ENCODE results near the gene NDUFB3. TPM values are rescaled to one million over a fixed set of nuclear protein-coding genes. Genes with fewer than 3 reads are reported as not detected.
"Not testable (repeated sequence)": the region's sequence is repeated elsewhere in the genome, so short reads cannot be mapped to it uniquely, and the experiment has no call there.

NDUFB3 gene
- total RNA-seq, 6 donors from 2014 or later = 13.6 to 72.0 (median 52.0) TPM

DNA sequence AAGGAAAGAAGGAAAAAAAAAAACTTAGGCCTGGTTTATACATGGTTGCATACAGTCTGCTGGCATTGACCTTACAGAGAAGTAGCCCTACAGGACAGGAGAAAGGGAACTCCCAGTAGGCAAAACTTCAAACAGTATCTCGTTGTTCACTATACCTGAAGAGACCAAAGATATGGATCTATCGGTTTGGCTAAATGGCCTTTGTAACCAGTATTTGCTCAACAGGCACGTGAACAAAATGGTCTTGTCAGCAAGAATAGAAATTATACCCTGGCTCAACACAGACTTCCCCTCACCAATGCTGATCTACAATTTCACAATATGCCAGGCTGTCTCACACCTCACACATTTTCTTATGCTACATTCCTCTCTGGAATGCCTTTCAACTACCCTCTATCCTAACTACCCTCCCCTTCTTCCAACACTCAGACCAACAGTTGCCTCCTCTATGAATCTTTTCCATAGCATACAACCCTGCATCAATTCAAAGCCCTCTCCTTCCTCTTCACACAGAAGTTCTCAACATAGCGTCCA, 14.0 kb upstream of the NDUFB3 start:
- no peak overlapping the region for H3K27ac ChIP-seq

DNA sequence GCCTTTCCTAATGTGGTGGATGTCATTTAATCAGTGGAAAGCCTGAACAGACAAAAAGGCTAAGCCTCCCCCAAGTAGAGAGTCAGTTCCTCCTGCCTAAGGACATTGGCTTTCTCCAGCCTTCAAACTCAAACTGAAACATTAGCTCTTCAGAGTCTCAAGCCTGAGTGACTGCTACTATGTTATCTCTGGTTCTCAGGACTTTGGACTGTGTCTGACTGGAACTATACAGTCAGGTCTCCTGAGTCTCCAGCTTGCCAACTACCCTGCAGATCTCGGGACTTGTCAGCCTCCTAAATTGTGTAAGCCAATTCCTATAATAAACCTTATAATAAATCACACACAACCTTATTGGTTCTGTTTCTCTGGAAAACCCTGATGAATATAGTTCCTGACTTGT, 12.9 kb upstream of the NDUFB3 start:
- Histone ChIP-seq H3K4me3 (no peak overlapping the region), H3K27me3 (no peaks in the 10 kb centered on the region), H3K36me3 (peaks cover 0 to 5% (median 0%) of the 10 kb centered on the region in 4 donors), H3K9me3 (no peaks in the 10 kb centered on the region), H3K4me1 (peaks cover 0 to 20% (median 15%) of the 10 kb centered on the region in 4 donors), H3K27ac (no peak overlapping the region)
- WGBS, 2 donors = 94 to 100% methylated on average over 1 of the region's 1 CpG
- DNase-seq = no peak
- no peak for ATAC-seq (ENCODE audit: low FRiP score in 2 of 2)
- no peak for TF ChIP-seq EP300 (IDR thresholded peaks at IDR 0.05)
- no peak for TF ChIP-seq POLR2AphosphoS5 (IDR thresholded peaks at IDR 0.05)
- no peak for TF ChIP-seq CTCF (IDR thresholded peaks at IDR 0.05)
- TF ChIP-seq POLR2A (IDR thresholded peaks at IDR 0.05) = no peak

More for the DNA sequence above, 14.0 kb upstream of the NDUFB3 start:
- DNase-seq = no peak
- 72 to 73% methylated on average over 4 of the region's 4 CpGs for WGBS, 2 donors
- Histone ChIP-seq H3K9me3 (no peaks in the 10 kb centered on the region), H3K36me3 (peaks cover 0 to 5% (median 0%) of the 10 kb centered on the region in 4 donors), H3K4me1 (peaks cover 0 to 20% (median 15%) of the 10 kb centered on the region in 4 donors), H3K4me3 (no peak overlapping the region), H3K27me3 (no peaks in the 10 kb centered on the region)
- ATAC-seq (ENCODE audit: low FRiP score in 2 of 2) = no peak
- TF ChIP-seq POLR2AphosphoS5 (IDR thresholded peaks at IDR 0.05) (no peak), CTCF (IDR thresholded peaks at IDR 0.05) (no peak), EP300 (IDR thresholded peaks at IDR 0.05) (no peak), POLR2A (IDR thresholded peaks at IDR 0.05) (no peak)

DNA sequence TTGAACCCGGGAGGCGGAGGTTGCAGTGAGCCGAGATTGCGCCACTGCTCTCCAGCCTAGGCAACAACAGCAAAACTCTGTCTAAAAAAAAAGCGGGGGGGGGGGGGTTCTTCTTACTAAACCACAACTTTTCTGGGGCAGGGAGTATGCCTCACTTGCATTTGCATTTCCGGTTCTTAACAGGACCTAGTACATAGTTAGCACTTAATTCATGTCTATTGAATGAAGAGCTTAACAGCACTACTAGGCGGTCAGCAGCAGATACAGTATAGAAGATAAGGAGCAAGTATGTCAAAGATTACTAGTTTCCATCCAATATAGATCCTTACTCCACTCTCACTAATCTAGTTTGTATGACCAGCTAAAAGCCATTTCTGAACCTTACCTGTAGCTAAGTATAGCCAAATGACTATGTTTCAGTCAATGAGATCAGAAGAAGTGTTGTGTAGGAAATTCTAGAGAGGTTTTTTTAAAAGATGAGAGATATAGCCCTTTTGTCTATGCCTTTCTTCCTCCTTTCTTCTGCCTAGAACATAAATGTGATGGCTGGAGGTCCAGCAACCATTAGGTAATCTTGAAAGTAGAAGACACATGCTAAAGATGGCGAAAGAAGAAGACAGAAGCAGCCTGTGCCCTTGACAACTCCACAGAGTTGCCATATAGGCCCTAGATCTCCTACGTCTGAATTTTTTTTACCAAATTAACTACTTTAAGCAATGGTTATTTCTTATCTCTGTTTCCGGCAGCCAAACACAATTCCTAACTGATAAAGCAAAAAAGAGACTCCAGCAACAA, 11.6 kb upstream of the NDUFB3 start:
- TF ChIP-seq EP300 (IDR thresholded peaks at IDR 0.05) = no peak
- TF ChIP-seq CTCF (IDR thresholded peaks at IDR 0.05) = no peak
- TF ChIP-seq POLR2AphosphoS5 (IDR thresholded peaks at IDR 0.05) = no peak
- no peak for TF ChIP-seq POLR2A (IDR thresholded peaks at IDR 0.05)
- DNase-seq (peak in 1 of 2 donors; percentile 37), ATAC-seq (ENCODE audit: low FRiP score in 2 of 2) (no peak)
- Histone ChIP-seq H3K36me3 (peaks cover 0 to 5% (median 0%) of the 10 kb centered on the region in 4 donors), H3K4me1 (peaks cover under 1 to 20% (median 15%) of the 10 kb centered on the region in 4 donors), H3K4me3 (no peak overlapping the region), H3K27me3 (no peaks in the 10 kb centered on the region), H3K9me3 (no peaks in the 10 kb centered on the region), H3K27ac (no peak overlapping the region)
- 77 to 92% methylated on average over 10 of the region's 10 CpGs for WGBS, 2 donors

DNA sequence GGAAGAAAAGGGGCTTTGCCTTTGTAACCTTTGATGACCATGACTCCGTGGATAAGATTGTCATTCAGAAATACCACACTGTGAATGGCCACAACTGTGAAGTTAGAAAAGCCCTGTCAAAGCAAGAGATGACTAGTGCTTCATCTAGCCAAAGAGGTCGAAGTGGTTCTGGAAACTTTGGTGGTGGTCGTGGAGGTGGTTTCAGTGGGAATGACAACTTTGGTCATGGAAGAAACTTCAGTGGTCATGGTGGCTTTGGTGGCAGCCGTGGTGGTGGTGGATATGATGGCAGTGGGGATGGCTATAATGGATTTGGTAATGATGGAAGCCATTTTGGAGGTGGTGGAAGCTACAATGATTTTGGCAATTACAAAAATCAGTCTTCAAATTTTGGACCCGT, 8.3 kb upstream of the NDUFB3 start:
- not testable (repeated sequence) for H3K36me3 ChIP-seq; H3K27ac ChIP-seq; H3K9me3 ChIP-seq; H3K4me3 ChIP-seq; H3K27me3 ChIP-seq; ATAC-seq (ENCODE audit: low FRiP score in 2 of 2); DNase-seq
- H3K4me1 ChIP-seq = peaks cover 4 to 30% (median 14%) of the 10 kb centered on the region in 4 donors
- WGBS, 2 donors = 92 to 93% methylated on average over 5 of the region's 5 CpGs

DNA sequence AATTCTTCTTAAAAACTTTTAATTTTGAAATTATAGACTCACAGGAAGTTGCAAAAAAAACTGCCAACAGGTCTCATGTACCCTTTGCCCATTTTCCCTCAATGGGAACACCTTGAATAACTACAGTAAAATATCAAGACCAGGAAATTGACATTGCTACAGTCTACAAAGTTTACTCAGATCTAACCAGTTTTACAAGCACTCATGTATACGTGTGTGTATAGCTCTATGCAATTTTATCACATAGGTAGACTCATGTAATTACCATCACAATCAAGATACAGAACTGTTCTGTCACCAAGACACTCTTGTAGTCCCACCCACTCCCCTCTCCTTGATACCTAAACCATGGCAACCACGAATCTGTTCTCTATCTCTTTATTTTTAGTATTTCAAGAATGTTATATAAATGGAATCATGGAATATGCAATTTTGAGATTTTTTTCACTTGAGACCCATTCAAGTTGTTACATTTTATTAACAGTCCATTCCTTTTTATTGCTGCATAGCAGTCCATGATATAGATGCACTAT, 6.9 kb upstream of the NDUFB3 start:
- Histone ChIP-seq H3K9me3 (no peaks in the 10 kb centered on the region), H3K27me3 (no peaks in the 10 kb centered on the region), H3K4me1 (peaks cover 12 to 38% (median 27%) of the 10 kb centered on the region in 4 donors), H3K36me3 (peaks cover 0 to 4% (median 0%) of the 10 kb centered on the region in 4 donors), H3K27ac (no peak overlapping the region), H3K4me3 (no peak overlapping the region)
- no peak for TF ChIP-seq EP300 (IDR thresholded peaks at IDR 0.05)
- ATAC-seq (ENCODE audit: low FRiP score in 2 of 2) = no peak
- DNase-seq = no peak
- 57 to 68% methylated on average over 2 of the region's 2 CpGs for WGBS, 2 donors
